Iris pigment epithelial cell (primary cell): ENCODE data around the gene MISP3.

Experiments
- DNase-seq: peaks from one replicate; pipeline ENCODE4 v3.0.0-alpha.2; 2011; ENCODE audit warnings: low read depth

The MISP3 gene

GRCh38 chr19:14080887-14081796 is 8.6 kb downstream of the MISP3 start:
- peak; percentile 99 for DNase-seq

- DNase-seq: peak; percentile 38
Measured at GRCh38 chr19:14081797-14082674, 9.4 kb downstream of the MISP3 start.

- DNase-seq: no peak
Measured at GRCh38 chr19:14082675-14082960, 10.0 kb downstream of the MISP3 start.

- no peak for DNase-seq
Measured at GRCh38 chr19:14085309-14085995, 12.9 kb downstream of the MISP3 start, which contains the start of gene C19orf67. TSS of gene C19orf67 (minus strand) at chr19:14085783. CDS start at chr19:14085627, 156 bp downstream.

GRCh38 chr19:14086098-14086497 is 13.5 kb downstream of the MISP3 start:
- DNase-seq: no peak

DNA sequence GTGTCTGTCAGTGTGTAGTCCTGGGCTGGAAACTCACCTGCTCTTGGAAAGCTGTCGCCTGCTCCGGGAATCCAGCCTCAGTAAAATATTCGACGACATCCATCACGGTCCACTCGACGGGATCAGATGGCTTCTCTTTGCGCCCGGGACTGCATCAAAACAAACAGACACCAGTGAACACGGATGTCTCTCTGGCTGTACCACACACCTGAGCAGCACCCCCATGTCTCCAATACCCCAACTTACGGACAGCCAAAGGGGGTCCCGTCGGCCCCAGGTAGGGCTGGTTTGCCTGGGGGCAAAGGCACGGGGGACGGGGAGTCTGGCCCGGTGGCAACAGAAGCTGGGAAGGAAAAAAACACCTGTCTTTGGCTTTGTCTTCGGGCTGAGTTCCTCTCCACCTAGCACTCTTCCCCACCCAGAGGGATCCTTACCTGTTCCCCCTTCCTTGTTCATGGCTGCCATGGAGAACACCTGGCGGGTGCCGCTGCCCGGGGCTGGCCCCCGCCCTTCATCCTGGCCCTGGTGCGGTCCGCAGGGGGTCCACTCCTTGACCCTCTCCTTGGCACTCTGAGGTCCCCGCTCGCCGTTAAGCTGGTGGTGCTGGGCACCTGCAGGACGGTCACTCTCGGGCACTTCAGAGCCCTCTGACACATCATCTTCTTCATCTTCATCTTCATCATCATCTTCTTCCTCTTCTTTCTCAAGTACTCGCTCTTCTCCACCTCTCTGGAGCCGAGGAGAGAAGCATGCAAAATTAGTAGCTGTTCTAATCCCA is 16.2 kb downstream of the MISP3 start:
- DNase-seq: no peak

- DNase-seq: peak; percentile 28
Measured at GRCh38 chr19:14089412-14089661, 16.8 kb downstream of the MISP3 start.

- peak; percentile 86 for DNase-seq
Measured at GRCh38 chr19:14089662-14090508, 17.3 kb downstream of the MISP3 start.

- DNase-seq: peak; percentile 83
Measured at GRCh38 chr19:14090509-14091080, 18.0 kb downstream of the MISP3 start, which contains the start of gene SAMD1. TSS of gene SAMD1 (minus strand) at chr19:14090751.

DNA sequence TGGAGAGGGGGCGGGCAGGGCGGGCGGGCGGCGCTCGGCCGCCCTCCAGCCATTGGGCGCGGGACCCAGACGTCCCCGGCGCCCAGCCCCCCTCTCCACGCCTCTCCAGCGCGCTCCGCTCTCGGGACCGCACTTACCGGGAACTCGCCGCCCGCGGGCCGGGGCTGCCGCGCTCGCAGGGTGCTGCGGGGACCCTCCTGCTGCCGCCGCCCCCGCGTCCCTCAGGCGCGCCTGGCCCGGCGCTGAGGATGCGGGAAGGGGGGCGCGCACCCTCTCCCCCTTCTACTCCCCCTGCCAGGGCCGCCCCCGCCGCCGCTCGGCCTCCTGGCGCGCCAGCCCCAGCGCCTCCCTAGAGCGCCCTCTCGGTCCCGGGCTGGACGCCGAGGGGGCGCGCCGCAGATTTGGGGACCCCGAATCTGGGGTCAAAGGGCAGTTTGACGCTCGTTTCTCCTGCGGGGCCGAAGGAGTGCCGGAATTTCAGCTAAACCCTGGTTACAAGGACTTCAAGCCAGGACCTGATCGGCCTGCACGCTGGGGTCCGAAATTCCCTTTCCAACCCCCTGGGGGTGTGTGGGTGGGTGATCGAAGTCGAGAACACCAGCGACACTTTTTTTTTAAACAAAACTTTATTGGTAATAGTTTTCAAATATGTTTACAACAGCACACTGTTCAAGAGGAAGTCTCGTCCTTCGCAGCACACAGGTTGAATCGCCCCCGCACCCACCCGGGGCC is 18.7 kb downstream of the MISP3 start:
- peak; percentile 55 for DNase-seq

GRCh38 chr19:14091813-14092462 is 19.4 kb downstream of the MISP3 start:
- no peak for DNase-seq

DNA sequence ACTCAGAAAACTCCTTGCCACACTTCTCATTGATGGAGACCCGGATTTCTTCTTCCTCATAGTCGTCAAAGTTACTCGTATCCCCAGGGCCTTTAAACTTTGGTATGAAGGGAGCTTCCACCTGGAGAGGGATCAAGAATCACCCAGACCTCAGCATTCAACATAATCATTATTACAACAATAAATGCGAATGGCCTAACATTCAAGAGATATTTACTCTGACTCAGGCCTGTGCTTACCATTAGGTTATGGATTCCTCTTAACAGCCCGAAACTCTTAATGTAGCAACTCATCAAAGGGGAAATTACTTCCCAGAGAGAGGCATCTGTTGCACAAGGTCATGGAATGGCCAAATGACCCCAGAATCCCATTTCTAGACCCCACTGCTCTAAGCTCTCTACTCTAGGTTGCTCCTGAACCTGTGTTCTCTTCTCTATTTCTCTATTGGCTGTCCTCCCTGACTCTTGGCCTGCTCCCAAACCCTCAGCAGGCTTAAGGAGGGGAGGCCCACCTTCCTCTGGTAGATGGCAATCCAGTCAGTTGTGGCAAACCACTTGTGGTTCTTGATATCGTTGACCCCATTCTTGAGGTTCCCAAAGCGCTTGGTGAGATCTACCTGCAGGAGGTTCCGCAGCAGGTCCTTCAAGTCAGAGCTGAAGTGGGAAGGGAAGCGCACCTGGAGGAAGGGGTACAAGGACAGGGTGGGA is 20.7 kb downstream of the MISP3 start:
- DNase-seq: no peak

DNA sequence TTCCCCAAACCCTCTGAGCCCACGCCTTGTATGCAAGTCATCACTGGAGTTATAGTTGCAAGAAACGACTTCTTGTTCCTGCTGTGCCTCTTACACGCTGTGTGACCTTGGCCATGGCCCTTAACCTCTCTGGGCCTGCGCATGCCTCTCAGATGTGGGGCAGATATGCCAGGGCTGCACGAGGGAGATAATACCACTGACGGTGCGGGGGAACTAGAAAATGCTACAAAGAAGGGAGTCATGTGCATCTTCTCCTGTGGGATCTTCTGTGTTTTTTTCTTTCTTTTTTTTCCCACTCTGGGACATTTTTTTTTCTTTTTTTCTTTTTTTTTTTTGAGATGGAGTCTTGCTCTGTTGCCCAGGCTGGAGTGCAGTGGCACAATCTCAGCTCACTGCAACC is 22.3 kb downstream of the MISP3 start:
- DNase-seq: no peak

DNA sequence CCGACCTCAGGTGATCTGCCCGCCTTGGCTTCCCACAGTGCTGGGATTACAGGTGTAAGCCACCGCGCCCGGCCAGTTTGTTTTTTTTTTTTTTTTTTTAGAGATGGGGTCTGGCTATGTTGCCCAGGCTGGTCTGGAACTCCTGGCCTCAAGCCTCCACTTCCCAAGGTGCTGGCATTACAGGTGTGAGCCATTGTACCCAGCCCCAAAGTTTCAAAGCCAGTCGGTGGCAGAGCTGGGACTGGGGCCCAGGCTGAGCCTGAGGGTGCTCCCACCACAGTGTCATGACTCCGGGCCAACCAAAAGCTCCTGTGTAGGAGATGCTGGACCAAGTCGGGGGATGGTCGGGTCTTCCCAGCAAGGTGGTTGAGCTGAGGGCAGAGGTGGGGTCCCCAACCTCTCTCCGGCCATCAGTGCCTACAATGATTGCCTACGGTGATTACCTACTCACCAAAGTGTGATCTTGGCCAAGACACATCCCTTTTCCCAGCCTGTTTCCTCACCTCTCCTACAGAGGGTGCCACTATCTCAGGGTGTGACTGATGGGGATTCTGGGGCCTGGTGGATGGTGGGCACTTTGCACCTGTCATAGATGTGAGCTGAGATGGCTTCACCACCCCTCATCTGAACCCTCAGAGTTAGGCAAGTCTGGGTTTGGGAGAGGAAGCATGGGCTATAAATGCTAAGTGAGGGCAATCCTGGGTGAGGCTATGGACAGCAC is 23.8 kb downstream of the MISP3 start:
- DNase-seq: no peak

DNA sequence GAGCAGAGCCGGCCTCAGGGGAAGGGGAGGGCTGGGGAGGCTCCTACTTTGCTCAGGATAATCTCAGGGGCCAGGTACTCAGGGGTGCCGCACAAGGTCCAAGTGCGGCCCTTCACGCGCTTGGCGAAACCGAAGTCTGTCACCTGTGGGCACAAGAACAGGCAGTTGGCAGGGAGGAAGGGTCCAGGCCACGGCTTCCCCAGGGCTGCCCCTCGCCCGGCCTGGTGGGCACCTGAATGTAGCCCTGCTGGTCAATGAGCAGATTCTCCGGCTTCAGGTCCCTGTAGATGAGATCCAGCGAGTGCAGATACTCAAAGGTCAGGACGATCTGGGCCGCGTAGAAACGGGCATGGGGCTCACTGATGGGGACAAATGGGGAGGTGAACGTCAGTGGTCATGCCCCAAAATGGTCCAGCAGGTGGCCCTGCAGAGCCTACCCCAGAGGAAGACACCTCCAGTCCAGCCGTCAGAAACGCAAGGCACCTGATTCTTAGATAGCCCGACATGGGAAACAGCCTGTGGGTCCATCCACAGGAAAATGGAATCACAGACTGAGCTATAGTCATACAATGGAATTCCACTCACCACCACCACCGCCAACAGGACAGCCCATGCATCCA is 25.1 kb downstream of the MISP3 start:
- no peak for DNase-seq

GRCh38 chr19:14101003-14101545 is 28.5 kb downstream of the MISP3 start:
- no peak for DNase-seq

- no peak for DNase-seq
Measured at GRCh38 chr19:14102102-14102696, 29.6 kb downstream of the MISP3 start.
